SK-N-SH (cell line): ENCODE data around the gene TAPBP. TPM values are rescaled to one million over a fixed set of nuclear protein-coding genes. Genes with fewer than 3 reads are reported as not detected.

ENCODE experiments used
- CTCF ChIA-PET: fragments of 300-600, 350-600 bp; formaldehyde crosslinking; extraction: SDS; loops from one replicate; lab custom pipeline; 2021; lab: Yijun Ruan, JAX
- POLR2A ChIA-PET: fragments of 350-600 bp; sonication (Branson Sonifier 250); formaldehyde crosslinking; extraction: SDS; loops from one replicate; lab custom pipeline; 2020; ENCODE audit warnings: antibody characterized with exemption, inconsistent platforms; lab: Yijun Ruan, JAX
- DNase-seq: peaks from one replicate; pipeline ENCODE4 v3.0.0; 2012
- H2AFZ ChIP-seq: fragments of 200-600 bp; sonication (generic); 2 replicates; pipeline ENCODE4 v1.8.1; 2016; ENCODE audit warnings: antibody characterized with exemption, mild to moderate bottlenecking, low read depth
- H3F3A ChIP-seq: fragments of 200-600 bp; sonication (generic); replicated peaks from 2 replicates; pipeline ENCODE3; 2016; ENCODE audit warnings: antibody characterized with exemption, mild to moderate bottlenecking; ENCODE audit not compliant: insufficient read depth
- H3K27ac ChIP-seq, 2 experiments: fragments of 200-500 bp in 1 of 2; fragments of 200-600 bp in 1 of 2; sonication (Bioruptor generic) in 1 of 2; sonication (generic), shearing (Covaris generic) in 1 of 2; 2 replicates each; pipeline versions ENCODE4 v1.5.1 to v1.6.1; 2014 to 2016; ENCODE audit warnings: low read depth in 2 of 2, inconsistent platforms in 1 of 2, low read length in 1 of 2, mild to moderate bottlenecking in 1 of 2, mixed read lengths in 1 of 2
- H3K27me3 ChIP-seq: fragments of 200-600 bp; sonication (generic), shearing (Covaris generic); 2 replicates; pipeline ENCODE4 v1.6.1; 2016; ENCODE audit warnings: mixed run types; ENCODE audit not compliant: insufficient read depth
- H3K36me3 ChIP-seq, 2 experiments: fragments of 200-500 bp in 1 of 2; fragments of 200-600 bp in 1 of 2; sonication (Bioruptor generic) in 1 of 2; sonication (generic) in 1 of 2; replicated peaks in 1 of 2; 2 replicates each; pipeline versions ENCODE3 to v1.5.1; 2014 to 2016; ENCODE audit warnings: low read length in 1 of 2, mild to moderate bottlenecking in 1 of 2; ENCODE audit not compliant: insufficient read depth in 2 of 2, control insufficient read depth in 1 of 2
- H3K4me1 ChIP-seq, 2 experiments: fragments of 200-500 bp in 1 of 2; fragments of 200-600 bp in 1 of 2; sonication (Bioruptor generic) in 1 of 2; sonication (generic), shearing (Covaris generic) in 1 of 2; 2 replicates each; pipeline versions ENCODE4 v1.5.1 to v1.6.1; 2014 to 2016; ENCODE audit warnings: low read depth in 1 of 2, low read length in 1 of 2, mixed run types in 1 of 2; ENCODE audit not compliant: insufficient read depth in 2 of 2, control insufficient read depth in 1 of 2
- H3K4me2 ChIP-seq: fragments of 200-600 bp; sonication (generic), shearing (Covaris generic); 2 replicates; pipeline ENCODE4 v1.6.1; 2017; ENCODE audit warnings: mixed run types
- H3K4me3 ChIP-seq, 2 experiments: fragments of 200-500 bp in 1 of 2; fragments of 200-600 bp in 1 of 2; sonication (Bioruptor generic) in 1 of 2; sonication (generic), shearing (Covaris generic) in 1 of 2; 2 replicates each; pipeline versions ENCODE4 v1.5.1 to v1.8.1; 2014 to 2016; ENCODE audit warnings: low read depth in 2 of 2, inconsistent platforms in 1 of 2, low read length in 1 of 2, mild to moderate bottlenecking in 1 of 2, mixed read lengths in 1 of 2, moderate library complexity in 1 of 2
- H3K79me2 ChIP-seq: fragments of 200-600 bp; sonication (generic); 2 replicates; pipeline ENCODE4 v1.8.1; 2017; ENCODE audit warnings: mild to moderate bottlenecking; ENCODE audit not compliant: insufficient read depth
- H3K9ac ChIP-seq: fragments of 200-600 bp; sonication (generic); 2 replicates; pipeline ENCODE4 v1.6.1; 2017; ENCODE audit warnings: mixed run types
- H3K9me2 ChIP-seq: fragments of 200-600 bp; sonication (generic); 2 replicates; pipeline ENCODE4 v1.6.1; 2017; ENCODE audit warnings: mixed run types
- H3K9me3 ChIP-seq: fragments of 200-600 bp; sonication (generic); 2 replicates; pipeline ENCODE4 v1.6.1; 2017; ENCODE audit warnings: mixed run types, mild to moderate bottlenecking, moderate library complexity
- H4K20me1 ChIP-seq: fragments of 200-600 bp; sonication (generic); 2 replicates; pipeline ENCODE4 v1.6.1; 2017; ENCODE audit warnings: mild to moderate bottlenecking, mixed run types; ENCODE audit not compliant: insufficient read depth
- CTCF ChIP-seq: fragments of 200-600 bp; sonication (generic); IDR thresholded peaks from 2 replicates; pipeline ENCODE4 v1.6.1; 2017; ENCODE audit warnings: antibody characterized with exemption, mild to moderate bottlenecking, moderate library complexity
- EP300 ChIP-seq, 2 experiments: IDR thresholded peaks; 2 replicates each; pipeline versions ENCODE4 v1.4.0 to v1.6.1; 2012; ENCODE audit warnings: borderline replicate concordance in 1 of 2, low read depth in 1 of 2, low read length in 1 of 2
- FOXJ3 ChIP-seq: sonication (generic); formaldehyde crosslinking; IDR thresholded peaks from 2 replicates; pipeline ENCODE4 v1.5.1; 2020; ENCODE audit warnings: mild to moderate bottlenecking, missing genetic modification reagents
- GATA2 ChIP-seq: sonication (generic); formaldehyde crosslinking; IDR thresholded peaks from 2 replicates; pipeline ENCODE4 v1.5.0; 2020; ENCODE audit warnings: mild to moderate bottlenecking, missing genetic modification reagents
- IRF3 ChIP-seq: fragments of 150-350 bp; IDR thresholded peaks from 2 replicates; pipeline ENCODE4 v1.6.1; 2016; ENCODE audit warnings: mild to moderate bottlenecking, low read depth, low read length
- JUND ChIP-seq: IDR thresholded peaks from 2 replicates; pipeline ENCODE4 v1.4.0; 2012
- PBX3 ChIP-seq: IDR thresholded peaks from 2 replicates; pipeline ENCODE4; 2012
- POLR2AphosphoS5 ChIP-seq: IDR thresholded peaks from 2 replicates; pipeline ENCODE4 v1.6.1; 2012; ENCODE audit warnings: low read depth, low read length
- SIN3A ChIP-seq: IDR thresholded peaks from 2 replicates; pipeline ENCODE4 v1.6.1; 2012; ENCODE audit warnings: low read depth, mild to moderate bottlenecking, low read length, moderate library complexity, borderline replicate concordance
- SMC3 ChIP-seq: IDR thresholded peaks from 2 replicates; pipeline ENCODE4 v1.6.1; 2012; ENCODE audit warnings: low read depth, low read length, improper control_type of control experiment
- USF2 ChIP-seq: fragments of 150-350 bp; IDR thresholded peaks from 2 replicates; pipeline ENCODE4 v1.6.1; 2017; ENCODE audit warnings: antibody characterized with exemption, low read length, low read depth, borderline replicate concordance
- YY1 ChIP-seq: IDR thresholded peaks from 2 replicates; pipeline ENCODE4 v1.4.0; 2012; ENCODE audit warnings: low read depth, mild to moderate bottlenecking
- WGBS: methylation state at CpG from one replicate; pipeline ENCODE4 v1.1.6; 2017; ENCODE audit warnings: low lambda C conversion rate; 5-methylcytosine and 5-hydroxymethylcytosine counted together
- polyA plus RNA-seq, 3 experiments: library from polyadenylated mRNA; depleted of rRNA; stranded (reverse); fragments of >200 nt; gene quantifications; 2 replicates each; pipeline ENCODE4 v1.2.3, GENCODE V29; 2012

Gene TAPBP
- polyA plus RNA-seq, 1 of the 3 experiments (the other 2 are of a cell fraction) = 44.5 TPM

- CTCF ChIA-PET = interaction anchor here (0.6 to 4.5 kb wide), 3 partner anchors 24 to 379 kb away, joined by 3 to 16 read pairs (median 3); no protein-coding TSS in a partner anchor
These were observed 7.3 kb upstream of the TAPBP start for GRCh38 chr6:33321227-33321626.

More at GRCh38 chr6:33321227-33321626, 7.3 kb upstream of the TAPBP start:
- Histone ChIP-seq H3K4me1 (peaks cover 35 to 51% of the 10 kb centered on the region in 2 experiments; a peak in 3 of 4 replicates), H3K9ac (peak overlapping the region; percentile 87; the same call in 1 of the 2 replicates), H3K79me2 (peaks cover 44% of the 10 kb centered on the region), H3K9me2 (no peaks in the 10 kb centered on the region), H3K36me3 (peaks cover 19 to 27% of the 10 kb centered on the region in 2 experiments), H3K27me3 (no peaks in the 10 kb centered on the region), H3K4me2 (peak overlapping the region; percentile 99), H3K27ac (peak overlapping the region; percentile 88 to 97), H3K4me3 (peak overlapping the region; percentile 79 to 91), H3K9me3 (no peaks in the 10 kb centered on the region), H2AFZ (no peak overlapping the region), H4K20me1 (no peaks in the 10 kb centered on the region), H3F3A (peaks cover 52% of the 10 kb centered on the region)
- POLR2A ChIA-PET = interaction anchor here (0.7 to 0.8 kb wide), 2 partner anchors 44 to 49 kb away, joined by 3 to 4 read pairs; partner anchors contain the start of genes B3GALT4 and RPS18
- DNase-seq = no peak
- WGBS = 52% methylated on average over 8 of the region's 9 CpGs
- TF ChIP-seq JUND (no peak), SIN3A (no peak), CTCF (no peak), POLR2AphosphoS5 (no peak), SMC3 (no peak), IRF3 (no peak), GATA2 (CRISPR knock-in tag) (no peak), YY1 (no peak), EP300 (IDR thresholded peaks at IDR 0.05; ENCODE audit: borderline replicate concordance in 1 of 2, low read depth in 1 of 2, low read length in 1 of 2) (no peak), FOXJ3 (CRISPR knock-in tag) (no peak), PBX3 (no peak), USF2 (no peak)
